HG02943 (cell line): ENCODE measurements around the gene TMEM187.

Experiments
- ATAC-seq: cut with Tn5 transposase; IDR thresholded peaks from one replicate; pipeline ENCODE4 v1.9.1; 2021; ENCODE audit warnings: mild to moderate bottlenecking, low read depth, moderate library complexity; ENCODE audit not compliant: unreplicated experiment

Gene TMEM187

DNA sequence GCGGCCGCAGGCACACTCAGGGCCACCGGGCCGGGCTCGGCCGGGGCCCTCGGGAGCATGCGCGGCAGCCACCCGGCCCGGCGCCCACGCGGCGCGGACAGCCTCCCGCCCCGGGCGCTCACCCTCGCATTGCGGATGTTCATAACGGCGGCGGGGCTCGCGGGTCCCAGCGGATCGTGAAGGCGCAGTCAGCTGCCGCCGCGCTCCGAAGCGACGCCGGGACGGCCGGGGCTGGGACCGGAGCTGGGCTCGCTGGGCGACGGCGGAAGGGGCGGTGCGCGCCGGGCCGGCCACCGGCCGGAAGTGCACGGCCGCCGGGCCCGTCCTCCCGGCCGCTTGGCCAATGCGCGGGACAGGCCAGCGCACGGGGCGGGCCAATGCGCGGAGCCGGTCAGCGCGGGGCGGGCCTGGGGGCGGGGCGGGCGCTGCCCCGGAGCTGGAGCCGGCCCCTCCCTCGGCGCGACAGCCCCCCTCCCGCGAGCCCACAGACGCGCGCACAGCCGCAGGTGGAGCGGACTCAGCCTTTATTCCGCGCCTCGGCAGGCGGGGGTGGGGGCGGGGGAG lies 37.7 kb upstream of the TMEM187 start, which contains the start of gene NAA10:
TSS of gene NAA10 (minus strand) at position 276 of the 564 bp plus-strand sequence. CDS start at position 143, 133 bp downstream.
- ATAC-seq = peak; percentile 88

DNA sequence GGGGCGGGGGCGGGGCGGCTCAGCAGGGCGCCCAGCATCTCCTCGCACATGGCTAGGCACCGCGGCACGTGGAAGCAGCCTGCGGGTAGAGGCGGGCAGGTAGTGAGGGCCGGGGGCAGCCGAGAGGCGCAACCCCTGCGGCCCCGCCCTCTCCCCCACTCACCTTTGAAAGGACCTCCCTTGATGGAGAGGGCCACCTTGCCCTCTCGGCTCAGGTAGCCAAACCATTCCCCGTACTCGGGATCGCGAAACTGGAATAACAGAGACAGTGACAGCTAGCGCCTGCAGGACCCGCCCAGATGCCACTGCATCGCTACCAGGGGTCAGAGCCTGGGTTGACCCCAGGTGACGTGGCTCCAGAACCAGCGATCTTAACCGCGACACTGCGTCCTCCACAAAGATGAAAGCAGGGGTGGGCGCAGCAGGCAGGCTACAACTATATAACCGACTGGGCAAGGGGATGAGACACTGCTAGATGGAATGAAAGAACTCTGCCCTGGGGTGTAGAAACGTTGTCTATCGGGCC lies 37.2 kb upstream of the TMEM187 start:
- no peak for ATAC-seq

DNA sequence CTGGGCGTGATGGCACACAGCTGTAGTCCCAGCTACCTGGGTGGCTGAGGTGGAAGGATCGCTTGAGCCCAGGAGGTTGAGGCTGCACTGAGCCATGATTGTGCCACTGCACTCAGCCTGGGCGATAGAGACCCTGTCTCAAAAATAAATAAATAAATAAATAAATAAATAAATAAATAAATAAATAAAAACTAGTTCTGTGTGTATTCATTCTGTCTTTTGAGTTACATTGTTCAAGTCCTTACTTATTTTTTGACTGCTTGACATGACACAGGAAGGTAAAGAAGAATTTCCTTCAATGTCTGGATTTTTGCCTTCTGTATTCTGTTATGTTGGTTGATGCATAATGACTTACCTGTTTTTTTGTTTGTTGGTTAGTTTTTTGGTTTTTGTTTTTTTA lies 35.5 kb upstream of the TMEM187 start:
- ATAC-seq = no peak

DNA sequence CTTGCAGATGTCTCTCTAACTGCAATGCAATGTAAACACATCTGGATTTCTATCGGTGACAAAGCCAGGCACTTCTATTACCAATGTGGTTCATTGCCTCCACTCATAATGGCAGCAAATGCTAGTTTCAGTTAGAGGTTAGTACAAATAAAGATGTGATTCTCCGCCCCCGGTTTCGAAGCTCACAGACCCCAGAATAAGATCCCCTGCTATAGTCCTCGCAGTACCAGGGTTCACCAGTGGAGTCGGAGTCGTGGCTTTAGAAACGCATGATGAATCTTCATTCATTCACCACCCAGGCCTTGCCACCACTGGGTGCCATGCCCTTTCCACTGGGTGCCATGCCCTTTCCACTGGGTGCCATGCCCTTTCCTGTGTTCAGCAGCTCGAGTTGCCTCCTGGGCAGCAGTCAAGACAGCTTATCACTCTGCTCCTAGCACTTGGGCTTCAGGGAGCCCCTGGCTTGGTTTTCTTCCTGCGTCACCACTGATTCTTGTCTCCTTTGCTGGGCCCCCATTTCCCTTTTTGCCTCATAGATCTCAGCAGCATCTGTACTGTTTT lies 34.2 kb upstream of the TMEM187 start:
- ATAC-seq = no peak

DNA sequence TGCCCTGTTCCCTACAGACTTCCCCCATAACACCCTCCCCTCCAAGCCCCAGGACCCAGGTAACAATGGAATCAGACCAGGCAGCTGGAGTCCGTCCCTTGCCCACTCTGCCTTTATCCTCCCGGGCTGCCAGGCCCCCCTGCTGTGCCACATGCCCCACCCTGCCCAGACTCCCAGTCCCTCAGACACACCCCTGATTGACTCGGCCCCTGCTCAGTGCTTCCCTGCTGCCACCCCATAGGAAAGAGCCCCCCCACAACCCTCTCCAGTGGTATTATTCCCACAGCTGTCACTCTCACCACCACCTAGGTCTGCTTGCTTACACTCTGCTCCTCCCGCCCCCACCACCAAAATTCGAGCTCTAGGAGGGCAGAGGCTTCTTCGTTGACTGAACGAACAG lies 33.0 kb upstream of the TMEM187 start:
- no peak for ATAC-seq

DNA sequence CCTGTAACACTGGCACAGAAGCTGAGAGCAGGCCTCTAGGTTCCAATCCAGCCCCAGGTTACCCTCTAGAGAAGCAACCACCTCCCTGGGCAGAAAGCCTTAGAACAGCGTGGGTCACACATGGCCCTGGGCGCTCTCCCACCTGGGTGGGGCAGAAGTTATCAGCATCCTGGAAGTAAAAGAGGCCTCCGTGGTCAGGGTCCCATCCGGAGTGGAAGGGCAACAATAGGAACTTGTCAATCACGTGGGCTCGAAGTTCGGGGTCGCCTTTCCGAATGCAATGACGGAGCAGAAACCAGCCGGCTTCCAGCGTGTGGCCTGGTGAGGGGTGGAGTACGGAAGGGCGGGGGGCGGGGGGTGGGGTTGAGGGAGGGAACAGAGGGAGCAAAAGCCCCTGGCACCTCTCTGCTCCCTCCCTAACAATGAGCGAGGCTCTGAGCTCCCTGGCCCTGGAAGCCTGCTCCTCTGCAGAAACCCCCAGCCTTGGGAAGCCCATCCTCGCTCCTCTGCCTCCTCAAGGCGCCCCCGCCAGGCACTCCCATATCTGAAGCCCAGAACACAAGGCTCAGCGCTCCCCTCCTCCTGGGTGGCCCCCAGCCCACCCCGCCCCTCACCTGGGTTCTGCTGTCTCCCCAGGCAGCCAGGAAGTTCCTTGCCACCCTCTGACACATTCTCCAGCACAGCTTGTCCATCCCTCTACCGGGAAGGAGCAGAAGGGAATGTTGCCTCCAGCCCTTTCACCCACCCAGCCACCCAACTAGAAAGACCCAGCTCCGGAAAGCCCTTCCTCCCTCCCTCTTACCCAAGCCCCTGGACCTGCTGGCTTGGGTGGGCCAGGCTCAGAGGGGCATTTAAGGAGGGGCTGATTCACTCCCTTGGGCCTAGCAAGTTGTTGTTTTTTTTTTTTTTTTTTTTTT lies 31.0 kb upstream of the TMEM187 start:
- no peak for ATAC-seq

DNA sequence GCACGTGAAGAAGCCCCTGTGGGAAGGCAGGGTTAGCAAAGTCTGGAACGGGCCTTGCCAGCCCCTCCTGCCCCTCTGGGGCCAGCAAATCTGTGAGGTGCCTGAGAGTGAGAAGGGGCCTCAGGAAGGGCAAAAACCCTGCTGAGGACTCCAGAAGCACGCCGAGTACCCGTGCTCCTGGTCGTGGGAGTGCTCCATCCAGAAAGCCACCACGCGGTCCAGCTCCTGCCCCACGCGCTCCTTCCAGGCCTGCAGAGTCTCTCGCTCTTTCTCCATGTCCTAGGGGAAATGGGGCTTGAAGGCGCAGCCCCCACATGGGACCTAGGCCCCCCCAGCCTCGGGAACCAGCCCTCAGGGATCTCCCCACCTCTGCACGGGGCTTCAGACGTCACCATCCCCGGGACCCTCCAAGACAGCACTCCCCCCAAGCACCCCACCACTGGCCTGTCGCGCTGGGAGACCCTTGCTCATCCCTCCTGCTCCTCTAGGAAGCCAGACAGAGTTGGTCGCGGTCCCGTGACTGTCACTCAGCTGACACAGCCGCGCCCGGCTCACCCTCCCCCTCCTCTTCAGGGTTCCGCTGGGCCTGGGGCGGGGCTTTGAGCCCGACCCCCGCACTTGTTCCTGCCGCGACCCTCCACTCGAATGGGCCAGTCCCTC lies 28.3 kb upstream of the TMEM187 start, which contains the start of gene RENBP:
TSS of gene RENBP (minus strand) at position 504 of the 660 bp plus-strand sequence. CDS start at position 471, 33 bp downstream.
- ATAC-seq = no peak

DNA sequence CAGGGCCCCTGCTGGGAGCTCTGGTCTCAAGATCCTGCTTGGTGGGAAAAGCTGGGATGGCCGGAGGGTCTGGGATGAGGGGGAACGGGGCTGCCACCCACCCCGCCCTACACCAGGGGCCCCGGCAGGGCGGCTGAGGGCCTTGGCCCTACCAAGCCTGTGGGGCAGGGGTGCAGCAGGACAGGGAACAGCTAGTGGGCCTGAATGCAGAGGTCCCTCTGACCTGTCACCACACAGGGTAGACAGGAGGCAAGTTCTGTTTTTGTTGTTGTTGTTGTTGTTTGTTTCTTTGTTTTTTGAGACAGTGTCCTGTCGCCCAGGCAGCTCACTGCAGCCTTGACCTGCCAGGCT lies 27.8 kb upstream of the TMEM187 start:
- no peak for ATAC-seq

DNA sequence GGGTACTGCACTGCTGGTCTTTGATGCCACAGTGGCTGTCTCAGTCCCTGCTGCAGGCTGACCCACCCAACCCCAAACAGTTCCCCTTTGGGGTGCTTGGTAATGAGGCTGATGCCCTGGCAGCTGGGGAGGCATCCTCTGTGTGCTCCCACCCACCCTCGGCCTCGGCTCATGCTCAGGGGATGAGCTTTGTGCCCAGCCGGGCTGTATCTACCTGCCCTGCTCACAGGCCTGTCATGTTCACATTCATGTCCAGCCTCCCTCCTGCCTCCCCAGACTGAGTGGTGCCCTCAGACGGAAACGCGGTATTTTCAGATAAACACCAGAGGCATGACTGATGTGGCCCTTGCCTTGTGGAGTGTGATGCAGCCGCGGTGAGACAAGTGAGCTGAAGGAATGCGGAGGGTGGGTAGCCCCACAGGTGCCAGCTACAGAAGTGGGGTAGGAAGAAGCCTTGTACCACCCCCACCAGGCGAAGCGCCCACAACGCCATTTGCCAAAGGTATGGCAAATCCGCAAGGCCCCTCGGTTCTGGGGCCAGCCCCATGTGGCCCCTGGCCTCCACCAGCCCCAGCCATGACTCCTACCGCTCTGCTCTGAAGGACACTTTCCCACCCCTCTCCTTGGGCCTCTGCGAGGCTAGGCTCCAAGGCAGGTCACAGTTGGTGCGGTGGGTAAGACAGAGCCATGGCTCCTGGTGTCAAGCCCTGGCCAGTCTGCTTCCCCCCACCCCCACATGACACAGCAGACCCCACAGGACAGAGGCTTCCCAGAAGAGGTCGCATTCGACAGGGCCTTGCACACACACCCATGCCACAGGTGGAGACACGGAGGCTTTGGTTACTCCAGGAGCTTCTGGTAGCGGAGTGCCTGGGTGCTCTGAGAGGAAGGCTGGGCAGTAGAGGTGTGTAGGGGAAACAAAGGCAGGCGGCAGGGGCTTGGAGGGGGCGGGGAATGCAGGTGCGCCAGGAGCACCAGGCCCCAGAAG lies 26.3 kb upstream of the TMEM187 start:
- ATAC-seq = no peak

DNA sequence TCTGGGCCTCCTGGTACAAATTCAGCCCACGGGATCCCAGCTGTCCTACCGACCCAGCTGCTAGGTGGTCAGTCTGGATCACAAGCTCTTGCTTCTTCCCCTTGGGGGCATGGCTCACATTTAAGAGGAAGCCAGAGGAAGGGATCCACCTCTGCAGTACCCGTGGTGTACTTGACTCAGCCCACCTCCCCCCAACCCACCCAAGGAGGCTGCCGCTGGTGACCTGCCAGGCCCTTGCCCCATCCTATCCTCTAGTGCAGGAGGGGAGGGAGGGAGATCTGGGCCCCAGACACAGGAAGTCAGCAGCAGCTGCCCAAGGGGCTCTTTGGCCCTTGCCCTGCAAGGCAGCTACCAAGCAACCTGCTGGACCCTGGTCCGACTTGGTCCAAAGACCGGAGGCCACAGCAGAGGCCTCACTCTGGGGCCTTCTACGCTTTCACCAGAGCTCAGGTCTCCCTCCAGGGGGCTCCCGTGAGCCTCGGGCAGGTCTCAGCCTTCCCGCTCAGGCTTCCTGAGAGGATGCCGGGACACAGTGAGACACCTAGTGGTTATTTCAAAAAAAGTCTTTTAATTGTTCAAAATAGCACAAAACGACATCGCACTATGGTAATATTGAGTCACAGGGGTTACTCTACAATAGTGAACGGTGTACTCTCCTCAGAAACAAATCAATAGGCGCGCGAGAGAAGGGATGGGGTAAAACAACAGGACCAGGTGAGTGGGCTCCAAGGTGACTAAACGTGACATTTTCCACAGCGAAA lies 25.4 kb upstream of the TMEM187 start:
- peak; percentile 77 for ATAC-seq

DNA sequence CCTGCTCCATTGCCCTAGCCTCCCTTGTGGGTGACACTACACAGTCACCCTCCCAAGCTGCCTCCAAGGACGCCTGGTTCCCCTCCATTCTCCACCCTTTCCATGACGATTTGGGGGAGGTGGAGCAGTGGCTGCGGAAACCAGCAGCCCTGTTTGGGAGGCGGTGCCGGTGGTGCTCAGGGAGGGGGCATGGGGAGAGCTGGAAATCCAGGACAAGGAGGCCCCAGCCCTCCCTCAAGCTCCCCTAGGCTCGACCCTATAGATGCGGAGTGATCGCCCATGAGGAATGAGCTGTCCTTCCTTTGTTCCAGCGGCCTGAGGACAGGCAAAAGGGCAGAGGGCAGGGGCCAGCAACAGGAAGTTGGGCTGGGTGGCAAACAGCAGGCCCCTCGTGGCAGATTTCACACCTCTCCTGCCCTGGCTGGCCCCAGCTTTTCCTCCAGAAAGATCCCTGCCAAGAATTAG lies 24.5 kb upstream of the TMEM187 start:
- no peak for ATAC-seq

DNA sequence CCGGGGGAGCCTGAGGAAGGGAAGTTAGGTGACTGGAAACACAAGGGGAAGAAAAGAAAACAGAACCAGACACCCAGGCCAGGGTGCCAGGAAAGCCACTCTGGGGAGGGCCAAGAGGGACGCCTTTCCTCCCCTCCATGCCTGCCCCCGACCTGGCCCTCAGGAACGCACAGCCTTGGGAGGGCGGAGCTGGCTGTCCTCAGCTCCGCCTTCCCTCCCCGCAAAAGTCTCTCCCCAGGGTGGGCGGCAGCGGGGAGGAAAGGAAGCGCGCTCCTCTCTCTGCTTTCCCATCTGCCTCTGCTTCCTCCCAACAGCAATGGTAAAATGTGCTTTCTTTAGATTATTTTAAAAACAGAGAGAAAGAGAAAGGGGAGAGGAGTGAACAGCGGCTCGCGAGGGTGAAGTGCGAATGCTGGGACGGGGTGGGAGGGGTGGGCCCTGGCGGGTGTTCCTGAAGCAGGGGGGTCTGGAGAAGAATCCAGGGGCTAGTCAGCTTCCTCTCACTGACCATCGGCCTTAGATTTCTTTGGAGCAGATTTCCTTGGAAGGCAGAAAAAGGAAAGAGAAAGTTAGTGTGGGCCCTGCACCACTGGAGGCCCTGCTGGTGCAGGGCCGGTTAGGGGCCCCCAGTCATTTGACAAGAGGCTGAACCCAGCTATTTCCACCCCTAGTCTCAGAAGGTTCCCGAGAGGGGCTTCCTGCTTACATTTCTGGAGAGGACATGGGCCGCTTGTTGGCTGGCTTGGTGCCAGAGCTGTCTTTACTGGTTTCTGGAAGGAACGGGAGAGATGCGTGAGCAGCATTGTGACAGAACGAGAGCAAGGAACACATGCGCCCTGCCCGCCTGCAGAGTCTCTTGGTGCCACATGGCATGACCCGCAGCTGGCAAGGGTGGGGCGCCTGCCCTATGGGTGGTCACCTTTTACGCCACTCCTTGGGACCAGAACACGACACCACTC lies 23.4 kb upstream of the TMEM187 start:
- ATAC-seq = no peak

DNA sequence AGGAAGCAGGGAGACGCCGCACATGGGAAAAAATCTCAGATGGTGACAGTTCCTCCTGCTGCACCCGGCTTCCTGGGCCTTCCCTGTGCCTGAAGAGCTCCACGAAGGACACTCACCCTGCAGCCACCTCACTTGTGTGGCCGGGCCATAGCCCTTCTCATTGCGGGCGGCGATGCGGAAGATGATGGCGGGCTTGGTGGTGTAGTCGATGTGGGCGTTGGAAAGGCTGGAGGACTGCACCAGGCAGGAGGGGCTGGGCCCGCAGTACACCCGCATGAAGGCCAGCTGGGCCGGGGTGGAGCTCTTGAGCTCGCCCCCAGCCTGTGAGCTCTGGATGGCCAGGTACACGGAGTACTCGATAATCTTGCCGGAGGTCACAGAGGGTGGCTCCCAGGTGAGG lies 22.4 kb upstream of the TMEM187 start:
- ATAC-seq = no peak

DNA sequence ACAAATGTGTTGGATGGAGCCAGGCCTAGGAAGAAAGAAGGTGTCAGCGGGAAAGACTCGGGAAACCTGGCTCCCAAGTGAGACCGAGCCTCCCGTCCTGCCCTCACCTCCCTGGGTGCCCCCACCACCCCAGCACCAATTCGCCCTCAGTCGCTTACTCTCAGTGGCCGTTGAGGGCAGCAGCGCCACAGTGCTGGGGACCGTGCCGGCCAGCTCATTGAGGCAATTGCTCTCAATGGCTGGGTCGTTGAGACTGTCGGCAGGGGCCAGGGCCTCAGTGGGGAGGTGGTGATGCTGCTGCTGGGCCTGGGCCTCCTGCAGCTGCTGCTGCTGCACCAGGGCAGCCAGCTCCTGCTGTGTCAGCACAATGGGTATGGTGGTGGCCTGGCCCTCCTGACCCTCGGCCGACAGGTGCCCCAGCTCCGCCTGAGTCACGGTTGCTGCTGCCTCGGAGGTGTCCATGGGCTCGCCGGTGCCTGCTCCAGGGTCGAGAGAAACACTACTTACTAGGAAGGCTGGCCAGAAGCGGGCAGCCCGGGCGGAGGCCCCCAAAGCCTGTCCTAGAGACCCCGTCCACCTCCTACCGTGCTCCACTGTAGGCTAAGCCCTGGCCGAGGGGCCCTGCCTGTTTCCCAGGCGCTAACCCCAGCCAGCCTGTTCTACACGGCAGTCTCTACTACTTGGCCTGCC lies 20.7 kb upstream of the TMEM187 start:
- no peak for ATAC-seq

DNA sequence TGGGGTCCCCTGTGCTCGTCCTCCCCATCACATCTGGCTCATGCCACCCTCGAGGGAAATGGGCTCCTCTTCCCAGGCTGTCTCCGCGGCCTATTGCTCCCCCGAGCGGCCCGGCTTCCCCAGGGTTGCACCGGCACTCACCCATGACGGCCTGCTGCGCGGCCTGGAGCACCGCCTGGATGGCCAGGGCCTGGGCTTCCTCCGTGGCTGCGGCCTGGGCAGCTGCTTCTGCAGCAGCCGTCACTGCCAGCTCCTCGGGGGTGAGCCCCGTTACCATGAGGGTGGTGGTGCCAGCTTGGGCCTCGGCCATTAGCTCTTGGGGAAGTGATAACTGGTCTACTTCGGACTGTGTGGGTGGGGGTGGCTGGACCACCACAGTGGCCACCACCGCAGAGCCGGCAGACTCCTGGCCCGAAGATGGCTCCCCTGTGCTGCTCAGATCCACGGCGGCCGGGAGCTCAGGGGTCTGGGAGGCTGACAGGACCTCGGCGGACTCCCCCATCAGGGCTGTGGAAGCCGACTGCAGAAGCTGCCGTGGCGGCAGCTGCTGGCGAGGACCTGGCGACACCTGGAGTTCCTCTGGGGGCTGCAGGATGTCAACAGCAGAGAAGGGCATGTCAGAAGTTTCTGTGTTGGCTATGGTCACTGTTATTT lies 20.1 kb upstream of the TMEM187 start:
- ATAC-seq = no peak

DNA sequence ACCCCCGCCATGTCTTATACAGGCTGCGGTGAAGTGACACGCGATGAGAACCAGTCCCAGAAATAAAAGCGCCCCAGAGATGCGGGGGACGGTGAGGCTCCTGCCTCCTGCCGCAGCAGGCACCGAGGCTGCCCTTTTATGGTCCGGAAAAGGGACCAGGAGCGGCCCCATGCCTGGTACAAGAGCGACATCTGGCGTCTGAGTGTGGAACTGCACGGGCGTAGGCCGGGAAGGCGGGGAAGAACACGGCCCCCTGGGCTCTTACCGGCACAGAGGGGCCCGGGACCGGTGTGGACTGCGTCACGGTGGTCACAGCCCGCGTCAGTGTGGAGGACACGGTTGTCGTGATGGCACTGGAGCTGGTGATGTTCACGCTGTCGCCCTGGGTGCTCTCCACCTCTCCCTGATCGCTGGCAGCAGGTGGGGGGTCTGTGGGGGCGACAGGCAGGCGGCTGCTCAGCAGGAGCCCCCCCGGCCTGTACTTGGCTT lies 19.2 kb upstream of the TMEM187 start:
- ATAC-seq = peak; percentile 59
